ENCODE measurements around the gene HMX3.

Gene HMX3

GRCh38 chr10:123093489-123093888, 42.3 kb upstream of the HMX3 start:
- no peak for DNase-seq
- peaks cover 74% of the 10 kb centered on the region for H3K27me3 ChIP-seq (ENCODE audit: insufficient read depth, low read depth, severe bottlenecking)
- no peak overlapping the region for H3K27ac ChIP-seq
- TF ChIP-seq CTCF (IDR thresholded peaks at IDR 0.05; ENCODE audit: low read depth, low read length): no peak
- no peaks in the 10 kb centered on the region for H3K36me3 ChIP-seq
- no peaks in the 10 kb centered on the region for H3K9me3 ChIP-seq (ENCODE audit: severe bottlenecking)
- H3K4me3 ChIP-seq (ENCODE audit: low read depth, low read length): no peak overlapping the region

- H3K9me3 ChIP-seq (ENCODE audit: severe bottlenecking): no peaks in the 10 kb centered on the region
- no peak for TF ChIP-seq CTCF (IDR thresholded peaks at IDR 0.05; ENCODE audit: low read depth, low read length)
- H3K36me3 ChIP-seq: no peaks in the 10 kb centered on the region
- DNase-seq: no peak
- no peak overlapping the region for H3K27ac ChIP-seq
- peaks cover 78% of the 10 kb centered on the region for H3K27me3 ChIP-seq (ENCODE audit: insufficient read depth, low read depth, severe bottlenecking)
- no peak overlapping the region for H3K4me3 ChIP-seq (ENCODE audit: low read depth, low read length)
Measured at GRCh38 chr10:123096452-123096851, 39.3 kb upstream of the HMX3 start.

- Histone ChIP-seq H3K36me3 (no peaks in the 10 kb centered on the region), H3K27me3 (ENCODE audit: insufficient read depth, low read depth, severe bottlenecking) (peaks cover 76% of the 10 kb centered on the region), H3K4me3 (ENCODE audit: low read depth, low read length) (no peak overlapping the region), H3K27ac (no peak overlapping the region), H3K9me3 (ENCODE audit: severe bottlenecking) (no peaks in the 10 kb centered on the region)
- TF ChIP-seq CTCF (IDR thresholded peaks at IDR 0.05; ENCODE audit: low read depth, low read length): no peak
- DNase-seq: no peak
Measured at GRCh38 chr10:123097039-123097438, 38.7 kb upstream of the HMX3 start.

GRCh38 chr10:123100030-123100762, 35.6 kb upstream of the HMX3 start:
- no peak for DNase-seq
- Histone ChIP-seq H3K36me3 (no peaks in the 10 kb centered on the region), H3K27ac (no peak overlapping the region), H3K4me3 (ENCODE audit: low read depth, low read length) (no peak overlapping the region), H3K9me3 (ENCODE audit: severe bottlenecking) (no peaks in the 10 kb centered on the region), H3K27me3 (ENCODE audit: insufficient read depth, low read depth, severe bottlenecking) (peaks cover 76% of the 10 kb centered on the region)
- no peak for TF ChIP-seq CTCF (IDR thresholded peaks at IDR 0.05; ENCODE audit: low read depth, low read length)

GRCh38 chr10:123101872-123102271, 33.9 kb upstream of the HMX3 start:
- TF ChIP-seq CTCF (IDR thresholded peaks at IDR 0.05; ENCODE audit: low read depth, low read length): no peak
- Histone ChIP-seq H3K27ac (no peak overlapping the region), H3K4me3 (ENCODE audit: low read depth, low read length) (no peak overlapping the region), H3K27me3 (ENCODE audit: insufficient read depth, low read depth, severe bottlenecking) (peaks cover 77% of the 10 kb centered on the region), H3K9me3 (ENCODE audit: severe bottlenecking) (no peaks in the 10 kb centered on the region), H3K36me3 (no peaks in the 10 kb centered on the region)
- no peak for DNase-seq

DNA sequence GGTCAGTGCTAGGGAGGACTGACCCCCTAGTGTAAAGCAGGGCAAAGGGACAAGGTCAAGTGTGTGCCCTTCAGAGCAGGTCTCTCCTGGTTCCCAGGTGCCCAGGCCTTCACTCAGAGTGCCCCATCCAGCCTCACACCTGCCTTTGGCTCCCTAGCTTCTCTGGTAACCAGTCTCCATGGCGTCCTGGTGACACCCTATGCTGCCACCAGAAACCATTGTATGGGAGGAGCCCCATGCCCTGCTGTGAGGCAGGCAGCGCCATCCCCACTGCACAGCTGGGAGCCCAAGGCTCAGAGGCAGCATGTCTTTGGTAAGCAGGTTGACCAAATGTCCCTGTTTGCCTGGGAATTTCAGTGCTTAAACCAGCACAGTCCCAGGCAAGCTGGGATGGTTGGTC, 33.1 kb upstream of the HMX3 start:
- Histone ChIP-seq H3K4me3 (ENCODE audit: low read depth, low read length) (no peak overlapping the region), H3K36me3 (no peaks in the 10 kb centered on the region), H3K27ac (no peak overlapping the region), H3K9me3 (ENCODE audit: severe bottlenecking) (no peaks in the 10 kb centered on the region), H3K27me3 (ENCODE audit: insufficient read depth, low read depth, severe bottlenecking) (peaks cover 77% of the 10 kb centered on the region)
- DNase-seq: no peak
- TF ChIP-seq CTCF (IDR thresholded peaks at IDR 0.05; ENCODE audit: low read depth, low read length): no peak

All from WERI-Rb-1 (cell line).